HL-60 (cell line): Measurements from ENCODE around the gene ALKBH7.

Experiments
- CTCF ChIP-seq: IDR thresholded peaks from one replicate; pipeline ENCODE4 v1.5.1; 2011; ENCODE audit warnings: low read length, control low read depth, inconsistent platforms; ENCODE audit not compliant: insufficient read depth
- GABPA ChIP-seq: IDR thresholded peaks from 2 replicates; pipeline ENCODE4 v1.6.1; 2012; ENCODE audit warnings: low read depth
- POLR2AphosphoS5 ChIP-seq: IDR thresholded peaks from 2 replicates; pipeline ENCODE4 v1.6.1; 2012; ENCODE audit warnings: low read depth
- REST ChIP-seq: IDR thresholded peaks from 2 replicates; pipeline ENCODE4 v1.6.1; 2012; ENCODE audit warnings: low read depth; ENCODE audit not compliant: insufficient replicate concordance

DNA sequence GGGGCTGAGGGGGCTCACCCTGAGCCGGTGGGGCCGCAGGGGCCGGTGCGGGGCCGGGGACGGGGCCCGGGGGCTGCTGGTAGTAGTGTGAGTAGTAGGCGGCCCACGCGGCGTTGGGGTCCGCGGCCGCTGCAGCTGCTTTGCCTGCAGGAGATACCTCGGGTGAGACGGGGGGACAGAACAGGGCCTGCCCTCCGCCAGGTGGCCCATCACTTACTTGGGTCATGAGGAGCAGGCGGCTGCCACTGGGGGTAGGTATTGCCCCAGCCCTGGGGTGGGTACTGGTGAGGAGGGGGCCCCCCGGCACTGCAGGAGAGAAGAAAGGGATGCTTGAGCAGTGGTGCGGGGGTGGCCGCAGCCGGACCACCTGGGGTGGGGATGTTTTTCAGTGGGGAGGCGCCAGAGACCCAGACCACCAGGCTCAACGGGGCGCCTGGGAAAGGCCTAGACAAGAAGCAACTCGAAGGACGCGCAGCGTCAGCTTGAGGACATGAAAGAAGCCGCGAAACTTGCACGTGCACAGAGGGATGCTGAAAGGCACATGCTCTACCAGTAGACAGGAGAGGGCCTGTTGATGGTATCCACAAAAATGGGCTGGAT, 43.1 kb downstream of the ALKBH7 start:
- TF ChIP-seq CTCF: no peak
- no peak for TF ChIP-seq POLR2AphosphoS5
- TF ChIP-seq REST: no peak
- no peak for TF ChIP-seq GABPA
